GM18867 (cell line): ENCODE results near the gene NDFIP2.
A peak's percentile ranks its signal among the peaks of the same experiment; 100 is the strongest.

Experiments used
- ATAC-seq: cut with Tn5 transposase; IDR thresholded peaks from one replicate; pipeline ENCODE4 v1.9.1; 2021; ENCODE audit warnings: mild to moderate bottlenecking, moderate library complexity; ENCODE audit not compliant: unreplicated experiment

NDFIP2 gene, protein sequence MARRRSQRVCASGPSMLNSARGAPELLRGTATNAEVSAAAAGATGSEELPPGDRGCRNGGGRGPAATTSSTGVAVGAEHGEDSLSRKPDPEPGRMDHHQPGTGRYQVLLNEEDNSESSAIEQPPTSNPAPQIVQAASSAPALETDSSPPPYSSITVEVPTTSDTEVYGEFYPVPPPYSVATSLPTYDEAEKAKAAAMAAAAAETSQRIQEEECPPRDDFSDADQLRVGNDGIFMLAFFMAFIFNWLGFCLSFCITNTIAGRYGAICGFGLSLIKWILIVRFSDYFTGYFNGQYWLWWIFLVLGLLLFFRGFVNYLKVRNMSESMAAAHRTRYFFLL

GRCh38 chr13:79480954-79481684, at the start of gene NDFIP2:
Gene NDFIP2, plus strand, starts transcription at chr13:79481155. Its CDS starts 49 bp downstream, at chr13:79481204.
- peak; percentile 90 for ATAC-seq

DNA sequence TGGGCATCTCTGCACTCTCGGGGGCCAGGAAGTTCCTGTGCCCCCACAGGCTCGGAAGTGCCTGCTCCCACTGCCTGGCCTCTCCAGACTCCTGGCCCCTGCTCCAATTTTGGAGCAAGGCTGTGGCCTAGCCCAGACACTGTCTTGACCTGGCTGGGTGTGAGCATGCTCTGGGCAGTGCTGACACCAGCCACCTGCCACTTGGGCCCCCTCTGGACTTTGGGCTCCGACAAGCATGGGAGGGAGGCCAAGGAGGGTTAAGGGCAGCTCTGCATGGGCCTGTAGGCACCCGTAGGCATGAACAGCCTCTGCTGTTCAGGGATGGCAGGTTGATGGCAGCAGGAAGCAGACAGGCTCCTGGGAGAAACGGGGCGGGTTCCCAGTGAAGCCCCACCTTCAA, 48.9 kb upstream of the NDFIP2 start:
- ATAC-seq = no peak

GRCh38 chr13:79432992-79433391, 48.0 kb upstream of the NDFIP2 start:
- ATAC-seq = no peak

GRCh38 chr13:79434556-79434955, 46.4 kb upstream of the NDFIP2 start:
- ATAC-seq = no peak

DNA sequence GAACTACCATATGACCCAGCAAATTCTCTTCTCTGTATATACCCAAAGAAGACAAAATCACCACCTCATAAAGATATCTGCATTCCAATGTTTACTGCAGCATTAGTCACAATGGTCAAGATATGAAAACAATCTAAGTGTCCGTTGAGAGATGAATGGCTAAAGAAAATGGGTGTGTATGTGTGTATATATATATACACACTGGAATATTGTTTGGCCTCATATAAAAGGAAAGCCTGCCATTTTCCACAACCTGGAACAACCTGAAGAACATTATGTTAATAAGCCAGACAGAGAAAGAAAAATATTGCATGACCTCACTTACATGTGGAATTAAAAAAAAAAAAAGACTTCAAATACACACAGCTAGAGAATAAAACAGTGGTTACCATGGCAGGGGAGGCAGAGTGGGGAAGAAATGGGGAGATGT, 45.4 kb upstream of the NDFIP2 start:
- ATAC-seq = no peak

- ATAC-seq = no peak
Measured at GRCh38 chr13:79439275-79439674, 41.7 kb upstream of the NDFIP2 start.

- ATAC-seq = no peak
Measured at GRCh38 chr13:79440958-79441528, 39.9 kb upstream of the NDFIP2 start.

- ATAC-seq = no peak
Measured at GRCh38 chr13:79442221-79442620, 38.7 kb upstream of the NDFIP2 start.

DNA sequence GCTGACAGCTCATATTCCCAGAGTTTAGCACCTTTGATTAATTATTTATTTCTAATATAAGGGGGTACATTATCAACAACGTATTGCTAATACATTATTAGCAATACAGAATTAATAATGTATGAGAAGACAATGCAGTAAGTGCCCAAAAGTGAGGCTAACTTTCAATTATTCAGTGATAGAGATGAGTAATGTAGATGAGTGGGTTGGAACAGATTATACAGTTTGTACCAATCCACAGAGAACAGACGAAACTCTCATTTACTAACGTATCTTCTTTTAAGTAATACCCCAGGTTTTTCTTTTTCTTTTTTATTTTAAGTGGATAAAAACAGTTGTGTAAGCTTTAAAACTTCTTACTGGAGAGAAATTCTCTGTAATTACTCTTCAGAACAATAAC, 38.2 kb upstream of the NDFIP2 start:
- ATAC-seq = no peak

DNA sequence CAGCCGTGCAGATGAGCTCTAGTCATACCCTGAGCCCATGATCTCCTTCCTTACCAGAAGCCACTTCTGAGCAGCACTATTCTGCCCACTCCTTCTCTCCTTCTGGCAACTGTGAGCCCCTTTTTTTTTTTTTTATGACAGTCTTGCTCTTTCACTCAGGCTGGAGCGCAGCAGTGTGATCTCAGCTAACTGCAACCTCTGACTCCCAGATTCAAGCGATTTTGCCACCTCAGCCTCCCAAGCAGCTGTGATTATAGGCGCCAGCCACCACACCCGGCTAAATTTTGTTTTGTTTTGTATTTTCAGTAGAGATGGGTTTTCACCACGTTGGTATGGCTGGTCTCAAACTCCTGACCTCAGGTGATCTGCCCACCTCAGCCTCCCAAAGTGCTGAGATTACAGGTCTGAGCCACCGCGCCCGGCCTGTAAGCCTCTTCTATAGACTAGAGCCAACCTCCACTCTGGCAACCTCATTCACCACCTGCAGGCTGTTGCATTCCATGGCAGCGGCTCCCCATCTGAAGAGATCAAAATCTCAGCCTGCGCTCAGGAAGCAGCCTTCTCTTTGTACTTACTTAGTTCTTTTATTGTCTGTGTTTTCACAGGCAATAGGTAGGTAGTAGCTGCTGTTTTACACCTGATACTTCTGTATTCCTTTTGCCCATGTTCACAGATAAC, 34.8 kb upstream of the NDFIP2 start:
- ATAC-seq = no peak

- no peak for ATAC-seq
Measured at GRCh38 chr13:79447141-79447540, 33.8 kb upstream of the NDFIP2 start.

GRCh38 chr13:79447741-79448140, 33.2 kb upstream of the NDFIP2 start:
- ATAC-seq = no peak

DNA sequence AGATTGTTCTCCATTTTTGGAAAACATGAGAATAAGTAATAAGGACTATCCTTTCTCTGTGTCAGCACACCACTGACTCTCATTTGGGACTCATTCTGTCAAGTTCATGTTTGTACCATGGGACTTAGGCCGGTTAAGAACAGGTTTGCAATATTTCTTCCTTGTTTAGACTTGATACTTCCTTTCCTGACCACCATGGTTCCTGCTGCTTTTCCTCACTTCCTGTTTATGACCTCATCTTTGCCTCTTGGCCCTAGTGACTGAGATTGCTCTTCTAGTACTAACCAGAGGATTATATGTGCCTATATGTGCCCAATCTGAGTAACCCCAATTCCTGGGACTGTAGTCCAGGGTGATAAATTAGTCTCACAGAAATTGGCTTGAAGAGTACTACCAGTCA, 32.5 kb upstream of the NDFIP2 start:
- no peak for ATAC-seq

DNA sequence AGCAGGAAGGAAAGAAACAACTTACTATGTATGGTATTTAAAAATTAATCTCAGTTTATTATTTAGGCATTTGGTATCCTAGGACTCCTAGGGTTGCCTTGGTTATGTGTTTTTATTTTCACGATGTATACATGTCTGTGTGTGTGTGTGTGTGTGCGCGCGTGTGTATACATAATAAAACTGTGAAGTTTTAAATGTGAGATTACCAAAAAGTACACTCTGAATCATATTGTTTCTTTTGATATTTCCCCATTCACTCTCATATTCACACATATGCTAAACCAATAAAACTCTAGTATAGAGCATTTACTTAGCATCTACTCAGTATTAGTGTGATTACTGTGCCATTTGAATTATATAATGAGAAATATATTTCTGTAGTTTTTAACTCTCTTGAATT, 30.8 kb upstream of the NDFIP2 start:
- no peak for ATAC-seq

- ATAC-seq = peak; percentile 99
Measured at GRCh38 chr13:79451500-79451962, 29.4 kb upstream of the NDFIP2 start.

- no peak for ATAC-seq
Measured at GRCh38 chr13:79452239-79452913, 28.6 kb upstream of the NDFIP2 start.

DNA sequence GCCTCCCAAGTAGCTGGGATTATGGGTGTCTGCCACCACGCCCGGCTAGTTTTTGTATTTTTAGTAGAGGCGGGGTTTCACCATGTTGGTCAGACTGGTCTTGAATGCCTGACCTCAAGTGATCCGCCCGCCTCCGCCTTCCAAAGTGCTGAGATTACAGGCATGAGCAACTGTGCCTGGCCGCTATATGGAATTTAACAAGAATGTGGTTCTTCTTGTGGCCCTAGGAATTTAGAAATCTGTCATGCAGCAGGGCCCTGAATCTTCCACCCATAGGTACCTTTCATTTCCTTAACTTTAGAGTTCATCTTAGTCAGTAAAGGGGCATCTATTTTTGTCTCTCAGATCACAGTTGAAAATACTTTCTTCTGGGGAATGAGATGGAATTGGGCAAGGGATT, 25.6 kb upstream of the NDFIP2 start:
- no peak for ATAC-seq

DNA sequence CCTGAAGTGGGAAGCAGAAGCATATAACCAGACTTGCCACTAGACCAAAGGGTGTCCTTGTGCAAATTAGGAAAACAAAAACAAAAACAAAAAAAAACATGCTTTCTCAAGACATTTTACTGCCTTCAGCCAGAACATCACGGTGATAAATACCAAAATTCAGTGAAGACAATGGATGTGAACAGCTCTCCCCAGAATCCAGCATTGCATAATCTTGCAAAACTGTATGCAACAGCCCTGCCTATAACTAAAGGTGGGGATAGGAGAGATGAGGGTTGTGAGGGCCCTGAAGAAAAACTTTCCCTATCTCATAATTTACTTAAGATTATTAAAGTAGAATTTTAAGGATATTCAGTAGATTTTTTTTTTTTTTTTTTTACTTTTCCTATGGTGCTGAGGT, 24.9 kb upstream of the NDFIP2 start:
- ATAC-seq = no peak

DNA sequence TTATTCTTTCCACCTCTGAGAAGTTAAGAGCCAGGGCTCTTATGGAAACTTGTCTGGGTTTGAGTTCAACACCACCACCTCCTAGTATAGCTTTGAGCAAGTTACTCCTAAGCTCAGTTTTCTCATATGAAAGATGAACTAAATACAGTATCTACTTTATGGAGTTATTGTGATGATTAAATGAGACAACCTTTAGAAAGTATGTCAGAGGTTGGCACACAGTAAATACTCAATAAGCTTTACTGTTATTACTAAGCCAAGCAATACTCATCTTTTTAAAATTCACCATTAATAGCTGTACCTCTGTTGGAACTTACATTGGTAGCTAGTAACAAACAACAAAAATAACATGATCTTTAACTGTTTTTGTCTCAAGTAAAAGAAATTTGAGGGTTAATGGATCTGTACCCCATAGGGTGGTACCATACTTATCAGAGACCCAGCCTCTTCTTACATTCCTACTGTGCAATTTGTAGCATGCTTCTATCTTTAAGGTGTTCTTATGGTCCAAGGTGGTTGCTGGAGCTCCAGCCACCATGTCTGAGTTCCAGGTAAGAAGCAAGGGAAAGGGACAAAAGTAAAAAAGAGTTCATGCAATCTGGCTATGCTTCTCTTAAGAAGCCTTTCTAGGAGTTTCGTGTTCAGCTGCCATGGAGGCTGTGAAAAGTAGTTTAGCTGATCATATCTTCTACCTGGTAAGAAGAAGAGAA, 24.1 kb upstream of the NDFIP2 start:
- peak; percentile 35 for ATAC-seq

DNA sequence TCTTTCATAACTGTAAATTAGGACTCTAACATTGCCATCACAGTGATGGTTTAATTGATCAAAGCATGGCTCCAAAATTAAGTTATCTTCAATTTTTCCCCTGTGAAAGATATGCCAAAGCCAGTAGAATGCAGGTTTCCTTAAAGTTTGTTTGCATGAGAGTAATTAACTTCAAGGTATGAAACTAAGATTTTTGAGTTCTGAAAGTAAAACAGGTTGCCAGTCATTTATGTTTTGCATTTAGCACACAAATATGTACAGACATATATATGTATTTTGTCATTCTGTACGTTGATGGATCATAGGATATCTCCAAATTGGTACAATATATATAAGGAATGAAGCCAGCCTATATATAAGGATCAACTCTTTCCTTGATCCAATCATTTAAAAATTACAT, 23.6 kb upstream of the NDFIP2 start:
- ATAC-seq = peak; percentile 84
